Measurements from ENCODE around the gene SAMD13.
A peak's percentile ranks its signal among the peaks of the same experiment; 100 is the strongest.
"Not testable (repeated sequence)": the region's sequence is repeated elsewhere in the genome, so short reads cannot be mapped to it uniquely, and the experiment has no call there.

The SAMD13 gene

GRCh38 chr1:84287389-84287788, 14.1 kb upstream of the SAMD13 start:
- DNase-seq = not testable (repeated sequence)

DNA sequence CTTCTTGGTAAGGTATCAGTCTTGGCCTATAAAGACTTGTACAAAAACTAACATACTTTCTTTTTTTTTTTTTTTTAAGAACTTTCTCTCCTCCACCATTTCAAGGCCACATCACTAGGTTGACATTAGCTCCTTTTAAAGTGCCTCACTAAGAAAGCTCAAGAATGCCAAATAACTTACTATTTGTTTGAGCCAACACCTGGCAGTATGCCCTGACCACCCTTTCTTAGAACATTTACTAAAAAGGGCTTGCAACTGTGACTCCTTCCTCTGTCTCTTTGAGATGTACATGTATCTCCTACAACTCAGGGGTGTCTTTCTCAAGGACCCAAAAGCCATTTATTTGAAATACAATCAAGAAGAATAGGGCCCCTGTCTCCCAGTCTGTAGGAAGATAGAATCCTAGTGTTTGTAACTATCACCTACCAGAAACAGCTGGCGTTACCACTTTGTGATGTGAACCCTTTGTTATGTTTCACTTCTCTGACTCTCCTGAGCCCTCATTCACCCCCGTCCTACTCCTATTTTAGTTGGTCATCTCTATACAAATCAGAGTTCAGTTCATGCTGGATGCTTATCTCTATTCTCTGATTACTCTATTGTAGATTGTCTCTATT, 12.2 kb upstream of the SAMD13 start:
- no peak for DNase-seq

GRCh38 chr1:84291882-84292655, 9.4 kb upstream of the SAMD13 start:
- DNase-seq = no peak

- no peak for DNase-seq
Observed at GRCh38 chr1:84293766-84294165, 7.7 kb upstream of the SAMD13 start.

GRCh38 chr1:84294751-84295150, 6.8 kb upstream of the SAMD13 start:
- DNase-seq = no peak

DNA sequence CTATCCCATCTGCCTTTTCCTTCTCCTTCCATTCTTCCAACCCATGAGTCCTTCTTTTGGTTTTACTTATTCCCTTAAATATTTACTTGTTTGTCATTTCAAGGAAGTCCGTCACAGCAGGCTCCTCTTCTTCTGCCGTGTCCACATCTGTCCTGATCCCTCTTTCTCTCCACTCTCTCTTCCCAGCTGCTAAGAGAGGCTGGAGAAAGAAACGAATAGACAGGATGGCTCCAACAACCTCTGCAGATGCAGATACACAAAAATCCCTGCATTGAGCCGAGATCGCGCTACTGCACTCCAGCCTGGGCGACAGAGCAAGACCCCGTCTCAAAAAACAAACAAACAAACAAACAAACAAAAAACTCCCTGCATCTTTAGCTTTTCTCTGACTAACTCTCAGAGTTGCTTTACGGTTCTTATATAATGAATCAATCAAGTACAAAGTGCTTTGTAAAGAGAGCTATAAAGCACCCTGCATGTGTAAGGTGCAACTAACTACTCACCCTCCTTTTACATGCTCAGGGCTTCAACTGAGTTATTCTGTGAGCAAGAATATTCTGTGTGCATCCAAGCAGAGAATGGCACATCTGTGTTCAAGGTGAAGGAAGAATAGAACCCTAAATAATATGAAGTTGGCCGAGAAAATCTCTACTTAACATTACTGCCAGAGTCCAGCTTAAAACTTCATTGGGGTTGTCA, 3.8 kb upstream of the SAMD13 start:
- no peak for DNase-seq

GRCh38 chr1:84298328-84298683, 3.2 kb upstream of the SAMD13 start:
- peak; percentile 52 for DNase-seq

- DNase-seq = peak; percentile 16
Observed at GRCh38 chr1:84298684-84299535, 2.6 kb upstream of the SAMD13 start.

- no peak for DNase-seq
Observed at GRCh38 chr1:84299536-84300170, 1.9 kb upstream of the SAMD13 start.

DNA sequence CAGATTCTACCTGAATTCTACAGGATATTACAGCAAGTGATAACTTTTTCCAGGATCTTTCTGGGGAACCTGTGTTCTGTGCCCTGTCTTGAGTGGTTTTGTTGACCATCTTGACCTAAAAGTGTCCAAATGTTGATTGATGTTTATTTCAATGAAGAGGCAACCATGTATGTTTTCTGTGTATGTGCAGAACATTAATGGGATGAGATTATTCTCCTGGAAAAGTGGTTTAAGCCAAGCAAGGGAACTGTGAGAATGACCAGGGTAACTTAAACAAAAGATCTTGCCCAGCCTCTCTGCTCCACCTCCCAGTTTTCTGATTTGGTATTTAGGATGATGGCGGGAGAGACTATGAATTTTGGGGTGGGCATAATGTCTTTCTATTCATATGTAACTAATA, 1.0 kb upstream of the SAMD13 start:
- no peak for DNase-seq

DNA sequence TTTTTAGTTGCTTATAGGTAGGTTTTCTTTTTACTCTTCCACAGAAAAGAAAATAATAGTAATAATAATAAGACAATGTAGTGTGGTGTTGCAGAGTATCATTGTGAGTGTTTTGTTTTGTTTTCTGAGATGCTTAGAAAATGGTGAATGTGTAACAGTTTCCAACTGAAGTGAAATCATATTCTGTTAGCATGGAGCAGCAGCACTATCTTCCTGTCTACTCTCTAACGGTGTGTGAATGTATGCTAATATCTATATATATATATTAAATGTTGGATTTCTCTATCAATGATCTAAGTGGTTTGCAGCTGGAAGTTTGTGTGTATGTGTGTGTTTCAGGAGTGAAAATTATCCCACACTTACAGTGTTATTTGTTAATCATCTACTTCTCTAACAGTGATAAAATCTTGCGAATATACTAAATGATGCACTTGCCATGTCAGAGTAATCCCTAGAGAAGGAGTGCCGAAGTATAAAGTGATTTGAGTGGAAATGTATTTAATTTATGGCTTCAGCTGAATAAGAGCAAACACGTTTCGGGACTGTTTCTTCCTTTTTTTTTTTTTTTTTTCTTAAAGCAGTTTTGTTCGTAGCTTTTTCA, 377 bp downstream of the SAMD13 start:
- no peak for DNase-seq

- no peak for DNase-seq
Observed at GRCh38 chr1:84303314-84303830, 1.9 kb downstream of the SAMD13 start.

DNA sequence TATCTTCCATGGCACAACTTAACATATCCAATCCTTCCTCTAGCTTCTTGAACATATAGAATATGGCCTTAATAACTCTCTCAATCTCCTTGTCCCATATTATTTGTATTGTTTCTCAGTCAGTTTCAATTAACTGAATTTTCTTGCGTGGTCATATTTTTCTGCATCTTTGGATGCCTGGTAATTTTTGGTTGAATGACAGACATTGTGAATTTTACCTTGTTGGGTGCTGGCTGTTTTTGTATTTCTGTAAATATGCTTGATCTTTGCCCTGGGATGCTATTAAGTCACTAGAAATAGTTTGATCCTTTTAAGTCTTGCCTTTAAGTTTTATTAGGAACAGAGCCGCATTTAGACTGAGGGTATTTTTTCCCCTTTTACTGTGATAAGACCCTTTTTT, 5.9 kb downstream of the SAMD13 start:
- no peak for DNase-seq

GRCh38 chr1:84311296-84311695, 9.8 kb downstream of the SAMD13 start:
- DNase-seq = no peak

GRCh38 chr1:84319662-84320061, 18.2 kb downstream of the SAMD13 start:
- DNase-seq = no peak

DNA sequence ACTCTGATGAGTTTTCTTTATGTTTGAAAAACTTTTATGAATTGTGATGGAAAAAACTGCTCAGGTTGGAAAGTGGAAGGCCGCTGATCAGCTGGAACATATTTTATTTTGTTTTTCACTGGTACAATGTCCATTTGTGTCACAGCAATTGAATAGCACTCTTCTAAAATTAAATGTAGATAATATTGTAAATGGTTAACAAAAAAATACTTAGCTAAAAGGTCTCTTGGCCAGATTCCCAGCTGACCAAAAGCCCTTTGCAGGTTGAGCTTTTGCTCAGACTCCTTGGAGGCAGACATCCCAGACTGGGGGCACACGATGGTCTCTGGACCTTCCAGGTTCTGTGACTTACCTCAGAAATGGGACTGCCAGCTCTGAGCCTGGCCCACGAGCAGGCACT, 26.3 kb downstream of the SAMD13 start:
- DNase-seq = no peak

DNA sequence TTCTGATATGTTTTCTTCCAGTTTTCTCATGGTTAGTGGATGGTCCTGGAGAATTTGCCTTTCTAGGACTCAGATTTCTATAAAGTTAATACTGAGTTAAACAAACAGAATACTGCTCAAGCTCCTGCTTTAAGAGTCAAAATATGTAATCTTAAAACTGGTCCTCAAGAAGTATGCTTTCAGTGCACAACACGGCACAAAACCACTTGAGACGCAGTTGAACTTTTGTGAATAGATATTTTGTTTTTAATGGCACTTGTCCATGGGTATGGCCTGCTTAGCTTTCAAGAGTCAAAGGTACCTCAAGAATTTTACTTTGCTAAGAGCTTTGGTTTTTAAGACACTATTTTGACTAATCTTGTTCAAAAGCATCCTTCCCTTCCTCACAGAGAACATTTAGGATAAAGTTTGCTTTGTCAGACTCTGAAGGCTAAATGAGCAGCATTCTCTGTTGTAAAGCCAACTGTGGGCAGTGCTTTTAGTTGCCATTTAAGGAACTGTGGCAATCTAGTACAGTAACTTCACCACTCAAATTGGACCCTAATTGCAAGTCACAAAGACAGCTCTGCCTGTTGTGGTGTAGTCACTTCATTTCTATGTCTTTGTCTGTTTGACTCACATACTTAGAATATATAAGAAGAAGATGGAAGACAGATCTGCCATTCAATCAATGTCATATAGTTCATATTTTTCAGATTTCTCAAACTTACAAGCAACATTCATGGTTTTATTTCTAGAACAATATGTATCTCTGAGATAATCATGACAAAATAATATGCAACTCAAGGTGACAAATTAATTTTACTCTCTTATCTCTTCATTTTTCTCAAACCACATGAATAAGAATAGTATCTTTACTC, 28.8 kb downstream of the SAMD13 start:
- DNase-seq = no peak

DNA sequence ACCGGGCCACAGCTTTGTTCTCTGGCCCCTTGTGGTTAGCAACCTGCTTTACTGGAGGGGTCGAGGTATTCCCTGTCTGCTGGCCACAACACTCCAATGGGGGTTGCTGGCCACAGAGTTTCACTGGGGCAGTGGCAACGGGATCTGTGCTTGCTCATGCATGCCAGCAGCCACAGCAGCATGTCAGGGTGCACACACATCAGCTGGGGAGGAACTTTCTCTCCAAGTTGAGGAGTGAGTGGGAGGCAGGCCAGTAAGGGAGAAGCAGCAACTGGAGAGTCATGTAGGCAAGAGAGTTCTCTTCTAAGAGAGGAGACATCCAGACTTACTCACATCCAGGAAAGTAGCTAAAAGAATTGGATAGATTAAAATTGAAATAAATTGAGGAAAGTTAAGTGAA, 38.0 kb downstream of the SAMD13 start:
- no peak for DNase-seq

DNA sequence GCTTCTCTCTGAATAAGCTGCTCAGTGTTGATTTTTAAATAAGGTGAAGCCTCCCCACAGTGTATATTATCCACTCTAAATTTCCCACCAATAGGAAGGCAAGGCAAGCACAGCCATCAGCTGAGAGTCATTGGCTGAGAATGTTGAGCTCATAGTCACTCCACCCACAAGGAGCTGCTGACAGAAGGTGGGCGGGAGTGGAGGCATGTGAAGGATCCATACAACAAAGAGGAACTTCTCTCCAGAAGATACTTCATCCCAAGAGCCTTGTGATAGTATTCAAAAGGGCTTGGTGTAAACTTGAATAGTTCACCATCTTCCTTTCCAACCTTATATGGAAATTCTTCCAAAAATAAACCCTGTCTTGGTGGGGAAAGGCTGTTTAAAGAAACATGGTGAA, 42.8 kb downstream of the SAMD13 start:
- DNase-seq = no peak

GRCh38 chr1:84345220-84345619, 43.7 kb downstream of the SAMD13 start:
- no peak for DNase-seq
